HG03469 (cell line): ENCODE measurements around the gene ELOVL3.

Experiments used
- ATAC-seq: cut with Tn5 transposase; IDR thresholded peaks from one replicate; pipeline ENCODE4 v1.9.1; 2021; ENCODE audit warnings: mild to moderate bottlenecking, moderate library complexity, moderate number of reproducible peaks; ENCODE audit not compliant: unreplicated experiment

ELOVL3 gene

DNA sequence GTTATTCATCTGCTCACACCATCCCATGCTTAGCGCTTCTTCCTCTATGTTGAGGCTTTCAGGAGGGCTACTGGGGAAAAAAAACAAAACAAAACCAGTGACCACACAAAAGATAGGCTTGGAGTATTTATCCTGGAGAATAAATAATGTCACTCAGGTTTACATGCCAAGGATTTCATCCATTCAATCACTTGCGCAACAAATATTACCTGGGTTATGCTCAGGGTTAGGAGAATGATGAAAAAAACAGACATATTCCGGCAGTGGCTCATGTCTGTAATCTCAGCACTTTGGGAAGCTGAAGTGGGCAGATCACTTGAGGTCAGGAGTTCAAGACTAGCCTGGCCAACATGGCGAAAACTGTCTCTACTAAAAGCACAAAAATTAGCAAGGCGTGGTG lies 3.3 kb upstream of the ELOVL3 start:
- ATAC-seq, result no peak

GRCh38 chr10:102226542-102226870 lies 407 bp downstream of the ELOVL3 start:
- ATAC-seq, result no peak

DNA sequence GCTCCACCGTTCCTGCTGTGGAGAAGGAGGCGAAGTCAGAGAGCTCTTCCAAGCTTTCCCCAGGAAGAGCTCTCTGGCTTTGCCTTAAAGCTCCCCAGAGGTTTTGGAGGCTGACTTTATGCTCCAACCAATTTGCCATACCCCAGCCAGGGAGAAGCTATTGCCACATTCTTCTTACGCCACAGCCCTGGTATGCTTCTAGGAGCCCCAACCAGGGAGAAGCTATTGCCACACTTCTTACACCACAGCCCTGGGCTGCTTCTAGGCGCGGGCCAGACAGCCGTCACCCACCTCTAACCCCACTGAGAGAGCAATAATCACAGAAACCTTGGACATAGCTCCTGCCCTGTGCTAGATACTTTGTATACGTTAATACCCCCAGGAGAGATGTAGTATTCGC lies 951 bp downstream of the ELOVL3 start:
- no peak for ATAC-seq

DNA sequence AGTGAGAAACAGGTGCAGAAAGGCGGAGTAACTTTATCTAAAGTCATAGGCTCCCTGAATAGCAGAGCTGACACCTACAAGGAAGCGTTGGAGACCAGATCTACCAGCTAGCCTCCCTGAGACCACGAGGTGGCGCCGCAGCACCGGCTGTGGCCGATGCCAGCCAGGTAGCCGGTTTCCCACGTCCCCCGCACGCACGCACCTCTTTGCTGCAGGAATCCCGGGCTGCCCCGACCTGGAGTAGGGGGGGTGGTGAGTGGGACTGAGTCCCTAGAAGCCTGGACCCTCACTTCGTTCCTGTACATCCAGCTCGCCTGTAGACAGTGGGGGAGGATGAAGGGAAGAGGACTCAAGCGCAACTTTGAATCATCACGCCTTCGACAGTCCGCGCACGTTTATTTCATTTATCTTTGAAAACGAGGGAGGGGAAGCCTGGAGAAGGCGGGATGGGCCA lies 3.7 kb downstream of the ELOVL3 start:
- peak; percentile 35 for ATAC-seq

DNA sequence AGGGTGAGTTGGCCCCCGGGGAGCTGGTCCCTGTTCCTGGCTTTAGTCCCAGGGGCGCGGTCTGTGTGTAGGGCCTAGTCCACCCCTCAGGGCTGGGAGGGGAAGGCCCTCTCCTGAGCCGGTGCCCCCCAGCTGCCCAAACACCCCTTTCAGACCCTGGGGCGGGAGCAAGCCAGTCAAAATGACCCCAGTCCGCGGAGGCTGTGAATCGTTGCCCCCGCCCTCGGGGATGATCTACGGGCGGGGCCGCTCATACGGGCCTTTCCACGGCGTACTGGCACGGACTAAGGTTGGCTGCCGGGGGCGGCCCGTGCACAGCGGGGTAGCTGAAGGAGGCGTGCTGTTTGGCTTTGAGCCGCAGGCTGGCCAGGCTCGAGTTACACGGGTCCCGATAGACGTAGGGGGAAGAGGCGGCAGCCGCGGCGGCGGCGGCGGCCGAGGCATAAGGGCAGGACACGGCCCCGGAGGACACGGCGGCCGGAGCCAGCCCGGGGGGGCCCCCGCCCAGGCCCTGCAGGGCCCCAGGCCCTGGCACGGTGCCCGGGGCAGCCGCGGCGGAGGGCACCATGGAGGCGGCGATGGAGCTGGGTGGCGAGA lies 4.3 kb downstream of the ELOVL3 start:
- ATAC-seq, result no peak

DNA sequence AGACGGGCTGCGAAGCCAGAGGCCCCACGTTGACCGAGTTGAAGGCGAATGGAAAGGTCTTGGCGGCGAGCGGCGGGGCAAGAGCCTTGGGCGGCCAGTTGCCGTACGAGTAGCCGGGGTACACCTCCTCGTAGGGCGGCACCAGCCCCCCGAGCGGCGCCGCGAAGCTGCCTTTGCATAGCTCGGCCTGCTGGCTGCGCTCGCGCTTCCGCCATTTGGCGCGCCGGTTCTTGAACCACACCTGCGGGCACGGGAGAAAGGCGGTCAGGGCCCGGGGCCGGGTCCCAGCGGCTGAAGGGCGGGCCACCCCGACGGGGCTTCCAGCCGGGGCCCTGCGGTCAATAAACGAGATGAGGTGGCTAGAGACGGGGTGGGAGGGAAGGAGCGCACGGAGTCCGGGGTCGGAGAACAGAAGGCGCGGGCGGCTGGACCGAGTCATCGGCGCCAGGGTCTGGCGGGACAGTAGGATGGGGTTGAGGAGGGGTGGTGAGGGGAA lies 4.8 kb downstream of the ELOVL3 start:
- ATAC-seq, result no peak

- ATAC-seq, result no peak
Observed at GRCh38 chr10:102231357-102232318, 5.5 kb downstream of the ELOVL3 start.

GRCh38 chr10:102233997-102234396 lies 7.9 kb downstream of the ELOVL3 start:
- no peak for ATAC-seq

- ATAC-seq, result no peak
Observed at GRCh38 chr10:102234888-102235597, 8.9 kb downstream of the ELOVL3 start.

- ATAC-seq, result no peak
Observed at GRCh38 chr10:102235598-102235920, 9.5 kb downstream of the ELOVL3 start.

GRCh38 chr10:102236006-102236405 lies 9.9 kb downstream of the ELOVL3 start:
- ATAC-seq, result no peak

DNA sequence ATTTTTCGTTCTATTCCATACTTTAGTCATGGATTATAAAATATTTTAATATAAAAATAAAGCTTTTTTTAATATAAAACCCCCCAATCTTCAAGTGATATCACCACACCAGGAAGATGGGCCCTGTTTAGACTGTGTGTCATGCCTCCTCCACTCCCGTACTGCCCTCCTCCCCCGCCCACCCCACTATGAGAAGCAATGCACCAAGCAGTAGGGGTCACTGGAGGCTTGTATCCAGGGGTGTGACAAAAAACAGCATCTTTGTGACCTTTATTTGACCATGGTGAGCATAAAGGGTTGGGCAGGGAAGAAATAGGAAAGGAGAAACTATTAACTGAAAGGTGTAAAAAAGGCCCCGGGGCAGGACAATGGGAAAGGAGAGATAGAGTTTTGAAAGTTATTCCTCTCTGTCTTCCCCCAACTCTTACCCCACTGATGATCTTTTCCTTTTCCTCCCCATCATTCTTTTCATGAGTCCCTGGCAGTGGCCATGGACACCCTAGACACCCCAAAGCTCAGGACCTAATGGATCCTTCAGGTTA lies 11.7 kb downstream of the ELOVL3 start:
- ATAC-seq, result no peak

GRCh38 chr10:102240467-102241031 lies 14.4 kb downstream of the ELOVL3 start:
- no peak for ATAC-seq

- no peak for ATAC-seq
Observed at GRCh38 chr10:102241032-102241443, 14.9 kb downstream of the ELOVL3 start.

DNA sequence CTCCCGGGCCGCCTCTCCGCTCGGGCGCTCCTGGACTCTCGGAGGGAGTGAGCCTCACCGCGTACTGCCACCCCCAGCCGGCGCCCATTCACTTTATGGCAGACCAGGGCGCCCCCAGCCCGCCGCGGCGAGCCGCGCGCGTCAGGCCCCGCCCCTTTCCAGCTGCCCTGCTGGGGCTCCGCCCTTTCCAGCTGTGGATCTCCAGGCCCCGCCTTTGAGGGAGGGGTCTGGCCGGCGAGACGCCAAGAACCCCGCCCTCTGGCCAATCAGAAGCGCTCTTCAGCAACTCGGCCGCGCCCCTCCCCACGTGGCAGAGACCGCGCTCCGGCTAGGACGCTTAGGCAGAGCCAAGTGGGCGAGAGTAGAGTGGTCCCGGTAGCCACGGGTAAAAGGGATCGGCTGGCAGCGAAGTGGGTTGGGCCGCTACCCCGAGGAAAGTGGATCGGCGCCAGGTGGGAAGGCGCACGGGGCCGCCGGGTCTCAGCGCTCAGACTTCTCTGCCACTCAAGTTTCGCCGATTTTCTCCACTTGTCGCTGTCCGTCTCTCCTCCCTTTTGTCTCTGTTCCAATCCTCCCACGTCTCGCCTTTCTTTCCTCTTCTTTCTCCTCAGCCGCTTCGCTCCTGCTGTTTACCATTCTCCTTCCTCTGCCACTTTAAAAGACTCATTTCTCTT lies 15.5 kb downstream of the ELOVL3 start, which contains the start of gene PITX3:
Gene PITX3, minus strand, starts transcription at position 69 of the 674 bp plus-strand sequence. CDS start 9,432 bp downstream, outside the sequence.
- ATAC-seq, result peak; percentile 27

DNA sequence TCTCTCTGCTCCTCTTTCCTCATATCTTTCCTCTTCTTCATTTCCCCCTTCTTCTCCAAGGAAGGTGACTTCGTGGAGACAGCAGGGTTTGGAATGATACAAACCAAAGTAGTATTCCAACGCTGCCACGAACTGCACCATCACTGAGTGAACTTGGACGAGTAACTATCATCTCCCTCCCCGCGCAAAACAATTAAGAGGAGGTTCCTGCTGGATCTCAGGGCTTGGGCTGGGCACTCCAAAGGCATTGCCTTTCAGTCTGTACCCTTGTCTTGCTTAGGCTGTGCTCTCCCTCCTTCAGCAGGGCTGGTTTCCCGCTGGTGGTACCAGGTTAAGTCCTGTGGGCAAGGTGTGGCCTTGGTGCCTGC lies 16.0 kb downstream of the ELOVL3 start:
- no peak for ATAC-seq

GRCh38 chr10:102243309-102243708 lies 17.2 kb downstream of the ELOVL3 start:
- no peak for ATAC-seq

DNA sequence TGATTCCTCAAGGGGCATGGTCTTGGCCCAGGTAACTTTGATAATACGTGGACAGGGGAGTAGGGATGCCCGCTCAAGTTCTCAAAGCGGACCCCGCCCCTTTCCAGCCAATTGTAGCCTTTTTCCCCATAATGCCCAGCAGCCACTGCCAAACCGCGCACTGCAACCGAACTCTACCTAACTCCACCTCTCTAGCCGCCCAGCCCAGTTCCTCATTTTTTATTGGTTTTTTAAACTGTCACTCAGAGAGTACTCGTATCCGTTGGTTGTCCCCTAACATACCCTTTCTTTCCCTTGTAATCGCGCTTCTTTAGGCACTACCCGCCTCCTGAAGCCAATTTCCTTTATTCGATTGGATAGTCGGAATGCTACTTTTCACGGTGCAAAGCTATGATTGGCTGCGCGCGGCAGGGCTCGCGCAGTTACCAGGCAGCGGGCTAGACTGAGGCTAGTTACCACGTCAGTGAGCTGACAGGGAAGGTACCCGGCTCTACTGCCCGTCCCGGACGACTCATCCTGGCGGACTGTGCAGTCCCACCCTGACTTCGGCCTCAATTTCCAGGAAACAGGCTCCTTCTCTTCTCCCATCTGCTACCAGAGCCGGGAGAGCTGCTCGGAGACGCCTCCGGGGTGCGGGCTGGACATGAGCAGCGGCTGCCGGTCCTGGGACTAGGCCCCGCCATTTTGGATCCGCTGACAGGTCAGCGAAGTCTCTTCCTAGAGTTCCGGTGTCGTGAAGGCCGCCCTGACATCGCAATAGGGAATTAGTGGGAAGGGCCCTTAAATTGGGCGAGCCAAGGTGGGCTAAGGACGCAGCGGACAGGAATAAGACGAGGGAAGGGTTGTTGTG lies 19.2 kb downstream of the ELOVL3 start, which contains the start of gene GBF1:
Gene GBF1, plus strand, starts transcription at position 451 of the 850 bp plus-strand sequence. CDS start 13,407 bp downstream, outside the sequence.
- ATAC-seq, result peak; percentile 81

GRCh38 chr10:102245932-102246251 lies 19.8 kb downstream of the ELOVL3 start:
- ATAC-seq, result no peak
